GM06990 (cell line): Measurements from ENCODE around the gene MAP3K7.
"Not testable (repeated sequence)": the region's sequence is repeated elsewhere in the genome, so short reads cannot be mapped to it uniquely, and the experiment has no call there.

ENCODE experiments used
- DNase-seq: peaks from one replicate; pipeline ENCODE4 v3.0.0-alpha.2; 2011; ENCODE audit not compliant: insufficient read length; ENCODE audit errors: extremely low read depth
- H3K27me3 ChIP-seq: replicated peaks from 2 replicates; pipeline ENCODE4 v1.6.0; 2011; ENCODE audit warnings: low read length; ENCODE audit not compliant: control insufficient read depth, insufficient read depth
- H3K36me3 ChIP-seq: 2 replicates; pipeline ENCODE4 v1.5.1; 2011; ENCODE audit warnings: low read length; ENCODE audit not compliant: control insufficient read depth, insufficient read depth
- H3K4me3 ChIP-seq: replicated peaks from 2 replicates; pipeline ENCODE4 v1.5.1; 2011; ENCODE audit warnings: low read depth, mild to moderate bottlenecking, control low read depth, low read length
- CTCF ChIP-seq: IDR thresholded peaks from 2 replicates; pipeline ENCODE4 v1.5.1; 2011; ENCODE audit warnings: low read length, control low read depth, mild to moderate bottlenecking, inconsistent platforms; ENCODE audit not compliant: insufficient read depth, poor library complexity, severe bottlenecking

Gene MAP3K7

GRCh38 chr6:90575267-90575666 lies 11.6 kb downstream of the MAP3K7 start:
- Histone ChIP-seq H3K36me3 (no peaks in the 10 kb centered on the region; the same call in 1 of the 2 replicates), H3K4me3 (no peak overlapping the region), H3K27me3 (no peaks in the 10 kb centered on the region)
- no peak for TF ChIP-seq CTCF
- DNase-seq = no peak

- no peaks in the 10 kb centered on the region; the same call in none of the 2 replicates for H3K36me3 ChIP-seq
- H3K27me3 ChIP-seq = no peaks in the 10 kb centered on the region
- TF ChIP-seq CTCF = peak; percentile 10
- no peak overlapping the region for H3K4me3 ChIP-seq
- DNase-seq = no peak
Observed at GRCh38 chr6:90574610-90575009, 12.3 kb downstream of the MAP3K7 start.

GRCh38 chr6:90573624-90574023 lies 13.2 kb downstream of the MAP3K7 start:
- TF ChIP-seq CTCF = no peak
- no peak overlapping the region for H3K4me3 ChIP-seq
- H3K36me3 ChIP-seq = no peaks in the 10 kb centered on the region; the same call in none of the 2 replicates
- DNase-seq = no peak
- H3K27me3 ChIP-seq = no peaks in the 10 kb centered on the region

GRCh38 chr6:90572856-90573255 lies 14.0 kb downstream of the MAP3K7 start:
- no peaks in the 10 kb centered on the region; the same call in none of the 2 replicates for H3K36me3 ChIP-seq
- no peak for TF ChIP-seq CTCF
- no peak for DNase-seq
- H3K27me3 ChIP-seq = no peaks in the 10 kb centered on the region
- no peak overlapping the region for H3K4me3 ChIP-seq

GRCh38 chr6:90569223-90569622 lies 17.6 kb downstream of the MAP3K7 start:
- no peaks in the 10 kb centered on the region; the same call in 1 of the 2 replicates for H3K36me3 ChIP-seq
- TF ChIP-seq CTCF = no peak
- DNase-seq = no peak
- H3K27me3 ChIP-seq = no peaks in the 10 kb centered on the region
- H3K4me3 ChIP-seq = no peak overlapping the region

GRCh38 chr6:90567682-90568081 lies 19.2 kb downstream of the MAP3K7 start:
- not testable (repeated sequence) for H3K4me3 ChIP-seq, DNase-seq, H3K27me3 ChIP-seq, H3K36me3 ChIP-seq

- H3K36me3 ChIP-seq, DNase-seq, H3K4me3 ChIP-seq, H3K27me3 ChIP-seq: not testable (repeated sequence)
Observed at GRCh38 chr6:90562341-90562740, 24.5 kb downstream of the MAP3K7 start.
